CD4-positive, alpha-beta T cell treated with Interleukin-6 for 4 hours (primary cell): ENCODE measurements around the gene ABCG8.

Experiments used
- DNase-seq: peaks from one replicate; pipeline ENCODE4 v3.0.0-alpha.2; 2020; ENCODE audit warnings: mixed read lengths

Gene ABCG8

DNA sequence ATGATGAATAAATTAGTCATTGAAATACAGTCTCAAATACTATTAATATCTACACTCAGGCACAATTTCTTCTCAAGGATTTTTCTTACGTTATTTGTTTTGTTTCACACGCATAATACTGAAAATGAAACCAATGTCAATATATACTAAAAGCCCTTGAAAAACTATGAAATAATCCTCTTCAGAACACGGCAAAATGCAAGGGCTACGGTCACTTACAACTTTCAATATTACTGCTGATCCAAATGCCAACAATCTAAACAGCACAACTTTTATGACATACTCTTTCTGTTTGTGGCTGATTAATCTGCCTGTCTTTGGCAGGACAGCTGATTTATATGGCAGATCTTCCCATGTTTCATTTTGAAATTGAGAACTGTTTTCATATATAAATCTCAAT, 88.7 kb downstream of the ABCG8 start:
- DNase-seq, result no peak

DNA sequence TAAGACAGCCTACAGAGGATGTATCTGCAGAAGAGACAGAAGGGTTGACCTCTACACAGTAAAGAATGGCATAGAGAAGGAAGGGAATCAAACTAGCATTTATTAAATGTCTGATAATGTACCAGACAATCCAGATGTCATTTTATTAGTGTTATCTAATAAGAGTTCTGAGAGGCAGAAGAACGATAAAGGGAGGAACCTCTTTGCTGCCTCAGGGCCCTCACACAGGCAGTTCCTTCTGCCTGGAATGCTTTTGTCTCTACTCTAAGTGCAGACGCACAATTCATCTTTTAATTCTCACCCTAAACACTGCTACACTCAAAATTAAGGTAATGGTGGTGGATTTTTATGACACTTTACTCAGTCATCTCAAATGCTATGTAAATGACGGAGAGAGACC, 92.5 kb downstream of the ABCG8 start:
- DNase-seq, result no peak
